ENCODE measurements around the gene NRXN3.

Gene NRXN3

DNA sequence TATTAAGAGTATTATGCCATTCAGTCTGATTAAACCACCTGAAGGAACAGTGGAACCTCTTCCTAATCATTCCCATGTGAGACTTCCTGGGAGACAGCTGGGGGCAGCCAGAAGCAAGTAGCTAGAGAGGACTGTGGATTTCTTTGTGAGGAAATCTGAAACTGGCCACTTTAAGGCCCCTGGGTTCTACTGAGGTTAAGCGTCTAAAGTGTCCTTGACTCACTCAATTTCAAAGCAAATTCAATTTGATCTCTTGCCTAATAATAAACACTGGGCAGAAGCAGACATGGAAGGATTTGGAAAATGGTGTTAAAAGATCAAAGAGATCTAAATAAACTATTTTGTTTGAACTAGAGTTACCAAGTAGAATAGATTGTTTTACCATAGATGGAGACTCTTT is 909.9 kb downstream of the NRXN3 start:
- no peak for TF ChIP-seq CTCF (IDR thresholded peaks at IDR 0.05; ENCODE audit: low read depth, low read length, missing control alignments)
- DNase-seq (ENCODE audit: low read depth): no peak
- H3K4me3 ChIP-seq (ENCODE audit: low read depth, low read length): no peak overlapping the region

DNA sequence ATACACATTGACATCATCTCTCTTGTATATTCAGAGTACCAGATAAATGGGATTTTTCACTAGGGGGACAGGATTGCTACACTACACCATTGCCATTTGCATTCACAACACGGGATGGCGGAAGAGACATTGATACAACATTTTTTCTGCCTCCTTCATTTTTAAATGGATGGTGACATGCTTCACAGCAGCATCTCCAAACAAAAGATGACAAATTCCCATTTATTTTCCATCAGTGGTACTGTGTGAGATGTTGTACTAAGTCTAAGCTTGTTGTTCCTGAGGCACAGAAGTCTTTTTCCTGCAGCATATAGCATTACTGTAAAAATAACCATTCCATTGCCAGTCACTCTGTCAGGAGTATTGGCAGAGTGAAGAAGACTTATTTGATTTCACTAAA is 912.7 kb downstream of the NRXN3 start:
- TF ChIP-seq CTCF (IDR thresholded peaks at IDR 0.05; ENCODE audit: low read depth, low read length, missing control alignments): no peak
- H3K4me3 ChIP-seq (ENCODE audit: low read depth, low read length): no peak overlapping the region
- DNase-seq (ENCODE audit: low read depth): no peak

GRCh38 chr14:79083356-79083755 is 913.2 kb downstream of the NRXN3 start:
- DNase-seq (ENCODE audit: low read depth): no peak
- TF ChIP-seq CTCF (IDR thresholded peaks at IDR 0.05; ENCODE audit: low read depth, low read length, missing control alignments): no peak
- H3K4me3 ChIP-seq (ENCODE audit: low read depth, low read length): no peak overlapping the region

DNA sequence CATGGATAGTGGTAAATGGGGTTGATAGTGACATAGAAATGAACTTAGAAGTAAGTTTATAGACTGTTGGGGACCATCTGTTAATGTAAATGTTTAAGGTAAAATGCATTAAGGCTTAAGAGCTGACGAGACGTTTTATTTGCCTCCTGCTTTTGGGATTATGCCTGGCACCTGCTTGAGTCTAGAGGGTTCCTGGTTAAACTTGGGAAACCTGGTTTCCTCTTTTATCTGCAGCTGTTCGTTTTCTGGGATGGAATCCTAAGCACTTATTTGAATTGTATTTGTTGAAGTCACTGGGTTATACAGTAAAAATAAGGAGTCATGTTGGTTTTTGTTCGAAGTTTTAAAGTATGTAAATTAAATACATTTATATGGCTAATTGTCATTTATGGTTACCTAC is 914.7 kb downstream of the NRXN3 start:
- no peak overlapping the region for H3K4me3 ChIP-seq (ENCODE audit: low read depth, low read length)
- no peak for TF ChIP-seq CTCF (IDR thresholded peaks at IDR 0.05; ENCODE audit: low read depth, low read length, missing control alignments)
- no peak for DNase-seq (ENCODE audit: low read depth)

DNA sequence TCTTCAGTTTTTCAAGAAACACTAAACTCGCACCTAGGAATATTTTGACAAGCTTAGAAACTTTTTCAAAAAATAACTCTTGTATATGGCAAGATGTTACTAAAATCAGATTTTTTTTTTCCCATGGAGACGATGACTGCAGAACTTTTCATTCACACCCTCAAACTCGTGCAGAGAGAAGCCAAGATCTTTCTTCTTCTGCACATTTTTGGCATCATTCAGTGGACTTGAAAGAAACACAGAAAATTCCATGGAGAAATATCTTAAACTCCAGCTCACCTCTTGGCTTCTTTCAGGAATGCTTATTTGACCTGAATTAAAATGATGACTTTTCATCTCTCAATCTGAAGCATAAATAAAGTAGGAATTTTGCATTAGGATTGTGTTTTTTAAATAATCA is 919.4 kb downstream of the NRXN3 start:
- H3K4me3 ChIP-seq (ENCODE audit: low read depth, low read length): no peak overlapping the region
- no peak for DNase-seq (ENCODE audit: low read depth)
- no peak for TF ChIP-seq CTCF (IDR thresholded peaks at IDR 0.05; ENCODE audit: low read depth, low read length, missing control alignments)

DNA sequence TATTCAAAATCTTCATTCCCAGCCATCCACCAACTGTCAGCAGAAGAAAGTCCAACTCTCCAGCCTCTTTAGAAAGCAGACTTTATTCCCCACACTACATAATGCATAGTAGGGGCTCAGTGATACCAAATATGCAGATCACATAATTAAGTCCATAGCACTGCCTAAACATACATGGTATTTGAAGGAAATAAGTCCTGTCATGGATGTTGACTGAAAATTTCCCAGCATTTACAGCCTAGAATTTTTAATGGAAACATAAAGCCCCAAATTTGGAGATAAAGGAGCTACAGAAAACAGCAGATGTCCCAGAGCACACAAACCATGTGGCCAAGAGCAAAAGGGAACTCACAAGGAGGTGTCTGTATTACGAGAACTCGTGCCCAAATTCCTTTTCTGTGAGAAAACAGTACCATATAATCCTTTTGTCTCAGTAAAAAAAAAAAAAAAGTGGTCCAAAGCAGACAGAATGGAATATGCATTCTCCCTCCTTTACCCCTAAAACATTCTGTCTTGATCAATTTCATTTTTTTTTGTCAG is 920.5 kb downstream of the NRXN3 start:
- no peak for DNase-seq (ENCODE audit: low read depth)
- no peak for TF ChIP-seq CTCF (IDR thresholded peaks at IDR 0.05; ENCODE audit: low read depth, low read length, missing control alignments)
- no peak overlapping the region for H3K4me3 ChIP-seq (ENCODE audit: low read depth, low read length)

DNA sequence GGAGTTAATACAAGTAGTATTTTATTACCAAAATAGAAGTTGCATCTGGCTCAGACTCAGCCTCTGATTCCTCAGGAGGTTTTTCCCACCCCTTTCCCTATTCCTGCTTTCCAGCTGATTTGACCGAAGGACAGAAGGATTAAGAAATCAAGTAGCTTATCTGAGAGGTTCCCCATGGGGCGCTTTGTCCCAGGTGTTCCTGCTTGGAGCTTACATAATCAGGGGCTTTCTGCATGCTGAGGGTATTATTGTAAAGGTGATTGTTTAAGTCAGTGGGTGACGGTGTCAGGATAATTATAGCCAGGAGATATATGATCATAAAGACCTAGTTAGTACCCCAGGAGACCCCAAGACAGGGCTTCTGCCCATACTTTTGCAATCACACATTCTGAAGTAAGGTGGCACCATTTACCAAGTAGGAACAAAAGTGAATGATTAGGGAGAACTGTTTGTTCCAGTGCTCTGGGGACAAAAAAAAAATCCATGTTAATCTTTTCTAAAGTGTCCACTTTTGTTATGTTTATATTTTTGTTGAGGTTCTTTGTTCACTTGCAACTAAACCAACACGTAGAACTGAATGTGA is 921.3 kb downstream of the NRXN3 start:
- DNase-seq (ENCODE audit: low read depth): no peak
- TF ChIP-seq CTCF (IDR thresholded peaks at IDR 0.05; ENCODE audit: low read depth, low read length, missing control alignments): no peak
- no peak overlapping the region for H3K4me3 ChIP-seq (ENCODE audit: low read depth, low read length)
